GM13976 (cell line): ENCODE results near the gene KCNE1.

Source experiments
- DNase-seq: peaks from one replicate; pipeline ENCODE4 v3.0.0; 2012; ENCODE audit warnings: low spot score
- CTCF ChIP-seq: IDR thresholded peaks from 2 replicates; pipeline ENCODE4 v1.5.1; 2012; ENCODE audit warnings: borderline replicate concordance, mild to moderate bottlenecking; ENCODE audit not compliant: insufficient read depth; ENCODE audit errors: extremely low read depth, missing control alignments, control extremely low read depth
- in situ Hi-C: fragments of 300-500 bp; cut with MboI; formaldehyde crosslinking; loops from one replicate; pipeline ENCODE4 v1.12.0; 2022; ENCODE audit warnings: low sequenced_read_pairs, mixed read lengths, inconsistent platforms; ENCODE audit not compliant: unreplicated experiment

Gene KCNE1

GRCh38 chr21:34511787-34512455, at the start of gene KCNE1:
KCNE1 (minus strand) TSS chr21:34512210; CDS start chr21:34449634, 62,576 bp downstream.
- no peak for DNase-seq
- TF ChIP-seq CTCF = no peak
- in situ Hi-C loops = no loop called here

- in situ Hi-C loops = no loop called here
- DNase-seq = no peak
- no peak for TF ChIP-seq CTCF
These were observed 49.8 kb upstream of the KCNE1 start for GRCh38 chr21:34561806-34562205.

- TF ChIP-seq CTCF = no peak
- no peak for DNase-seq
- in situ Hi-C loops = no loop called here
These were observed 48.6 kb upstream of the KCNE1 start for GRCh38 chr21:34560609-34561008.

- in situ Hi-C loops = no loop called here
- TF ChIP-seq CTCF = no peak
- DNase-seq = no peak
These were observed 48.0 kb upstream of the KCNE1 start for GRCh38 chr21:34560021-34560420.

- in situ Hi-C loops = no loop called here
- no peak for TF ChIP-seq CTCF
- DNase-seq = no peak
These were observed 47.1 kb upstream of the KCNE1 start for GRCh38 chr21:34559089-34559631.

- DNase-seq = no peak
- TF ChIP-seq CTCF = no peak
- in situ Hi-C loops = no loop called here
These were observed 46.2 kb upstream of the KCNE1 start for GRCh38 chr21:34558166-34558565.
